Esophagus muscularis mucosa (tissue), 3 donors: ENCODE data around the gene DES.

Experiments used
- POLR2A ChIP-seq: fragments of 450-650 bp; IDR thresholded peaks from one replicate; pipeline ENCODE4 v1.6.1; 2017; ENCODE audit warnings: antibody characterized with exemption, moderate library complexity, mild to moderate bottlenecking, low read depth
- POLR2AphosphoS5 ChIP-seq, 2 donors: sonication (generic); formaldehyde crosslinking; IDR thresholded peaks; one replicate each; pipeline ENCODE4 v1.6.1; 2017; ENCODE audit warnings: antibody characterized with exemption in 2 of 2
- TF ChIP-seq, protein P1 (sequence below), 3 experiments: fragments of 200-600 bp in 2 of 3; fragments of 450-650 bp in 1 of 3; sonication (generic) in 2 of 3; IDR thresholded peaks; one replicate each; pipeline ENCODE4 v1.5.1; 2017 to 2019; ENCODE audit warnings: antibody characterized with exemption in 3 of 3, mild to moderate bottlenecking in 2 of 3, moderate library complexity in 1 of 3

DNA sequence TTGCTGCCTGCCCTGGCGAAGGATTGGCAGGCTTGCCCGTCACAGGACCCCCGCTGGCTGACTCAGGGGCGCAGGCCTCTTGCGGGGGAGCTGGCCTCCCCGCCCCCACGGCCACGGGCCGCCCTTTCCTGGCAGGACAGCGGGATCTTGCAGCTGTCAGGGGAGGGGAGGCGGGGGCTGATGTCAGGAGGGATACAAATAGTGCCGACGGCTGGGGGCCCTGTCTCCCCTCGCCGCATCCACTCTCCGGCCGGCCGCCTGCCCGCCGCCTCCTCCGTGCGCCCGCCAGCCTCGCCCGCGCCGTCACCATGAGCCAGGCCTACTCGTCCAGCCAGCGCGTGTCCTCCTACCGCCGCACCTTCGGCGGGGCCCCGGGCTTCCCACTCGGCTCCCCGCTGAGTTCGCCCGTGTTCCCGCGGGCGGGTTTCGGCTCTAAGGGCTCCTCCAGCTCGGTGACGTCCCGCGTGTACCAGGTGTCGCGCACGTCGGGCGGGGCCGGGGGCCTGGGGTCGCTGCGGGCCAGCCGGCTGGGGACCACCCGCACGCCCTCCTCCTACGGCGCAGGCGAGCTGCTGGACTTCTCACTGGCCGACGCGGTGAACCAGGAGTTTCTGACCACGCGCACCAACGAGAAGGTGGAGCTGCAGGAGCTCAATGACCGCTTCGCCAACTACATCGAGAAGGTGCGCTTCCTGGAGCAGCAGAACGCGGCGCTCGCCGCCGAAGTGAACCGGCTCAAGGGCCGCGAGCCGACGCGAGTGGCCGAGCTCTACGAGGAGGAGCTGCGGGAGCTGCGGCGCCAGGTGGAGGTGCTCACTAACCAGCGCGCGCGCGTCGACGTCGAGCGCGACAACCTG, at the start of gene DES:
- TF ChIP-seq, protein P1, sequence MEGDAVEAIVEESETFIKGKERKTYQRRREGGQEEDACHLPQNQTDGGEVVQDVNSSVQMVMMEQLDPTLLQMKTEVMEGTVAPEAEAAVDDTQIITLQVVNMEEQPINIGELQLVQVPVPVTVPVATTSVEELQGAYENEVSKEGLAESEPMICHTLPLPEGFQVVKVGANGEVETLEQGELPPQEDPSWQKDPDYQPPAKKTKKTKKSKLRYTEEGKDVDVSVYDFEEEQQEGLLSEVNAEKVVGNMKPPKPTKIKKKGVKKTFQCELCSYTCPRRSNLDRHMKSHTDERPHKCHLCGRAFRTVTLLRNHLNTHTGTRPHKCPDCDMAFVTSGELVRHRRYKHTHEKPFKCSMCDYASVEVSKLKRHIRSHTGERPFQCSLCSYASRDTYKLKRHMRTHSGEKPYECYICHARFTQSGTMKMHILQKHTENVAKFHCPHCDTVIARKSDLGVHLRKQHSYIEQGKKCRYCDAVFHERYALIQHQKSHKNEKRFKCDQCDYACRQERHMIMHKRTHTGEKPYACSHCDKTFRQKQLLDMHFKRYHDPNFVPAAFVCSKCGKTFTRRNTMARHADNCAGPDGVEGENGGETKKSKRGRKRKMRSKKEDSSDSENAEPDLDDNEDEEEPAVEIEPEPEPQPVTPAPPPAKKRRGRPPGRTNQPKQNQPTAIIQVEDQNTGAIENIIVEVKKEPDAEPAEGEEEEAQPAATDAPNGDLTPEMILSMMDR (IDR thresholded peaks at IDR 0.05), result no peak
- peak; percentile 82 for TF ChIP-seq POLR2A
- peak; percentile 87 to 99 for TF ChIP-seq POLR2AphosphoS5 (IDR thresholded peaks at IDR 0.05)
